Endothelial cell of umbilical vein (primary cell): Measurements from ENCODE around the gene SH3BGRL2.

Experiments
- CTCF ChIP-seq, 2 donors: IDR thresholded peaks; 1 replicate in 1 of 2; 2 replicates in 1 of 2; pipeline ENCODE4 v1.5.1; 2011; ENCODE audit warnings: low read length in 2 of 2, mild to moderate bottlenecking in 2 of 2, moderate library complexity in 2 of 2, control low read depth in 1 of 2, inconsistent platforms in 1 of 2, low read depth in 1 of 2; ENCODE audit not compliant: insufficient read depth in 1 of 2; ENCODE audit errors: extremely low read depth in 1 of 2
- EZH2 ChIP-seq: IDR thresholded peaks from 2 replicates; pipeline ENCODE4 v1.6.1; 2012; ENCODE audit warnings: borderline replicate concordance, low read depth, mild to moderate bottlenecking, moderate library complexity, low read length, inconsistent platforms; ENCODE audit not compliant: severe bottlenecking
- GATA2 ChIP-seq: IDR thresholded peaks from 2 replicates; pipeline ENCODE4 v1.7.0; 2011; ENCODE audit warnings: low read depth, mild to moderate bottlenecking, moderate library complexity, mixed read lengths, low read length; ENCODE audit not compliant: insufficient read length, insufficient read depth
- JUN ChIP-seq: IDR thresholded peaks from 2 replicates; pipeline ENCODE4 v1.6.1; 2011; ENCODE audit warnings: borderline replicate concordance, low read depth; ENCODE audit not compliant: insufficient read length, insufficient read depth
- MAX ChIP-seq: IDR thresholded peaks from 2 replicates; pipeline ENCODE4 v1.6.1; 2011; ENCODE audit not compliant: insufficient read depth, insufficient read length
- MYC ChIP-seq: IDR thresholded peaks from one replicate; pipeline ENCODE4 v1.6.1; 2011; ENCODE audit warnings: mild to moderate bottlenecking, low read depth, low read length
- POLR2A ChIP-seq: IDR thresholded peaks from 2 replicates; pipeline ENCODE4 v1.6.1; 2012; ENCODE audit warnings: low read depth, mild to moderate bottlenecking, control low read depth, low read length
- POLR2AphosphoS5 ChIP-seq: IDR thresholded peaks from 2 replicates; pipeline ENCODE4 v1.6.1; 2012; ENCODE audit warnings: low read depth, mild to moderate bottlenecking, control low read depth, low read length, moderate library complexity; ENCODE audit not compliant: insufficient read depth

- no peak for TF ChIP-seq JUN
- TF ChIP-seq CTCF (IDR thresholded peaks at IDR 0.05; ENCODE audit: extremely low read depth in 1 of 2, insufficient read depth in 1 of 2, low read depth in 1 of 2, low read length in 2 of 2): no peak
- no peak for TF ChIP-seq MYC
- TF ChIP-seq EZH2: no peak
- TF ChIP-seq POLR2AphosphoS5: no peak
- no peak for TF ChIP-seq MAX
- no peak for TF ChIP-seq POLR2A
- TF ChIP-seq GATA2: no peak
These were observed 8.8 kb upstream of the SH3BGRL2 start for GRCh38 chr6:79622364-79622763.
